GM20431 (cell line): ENCODE measurements around the gene MRPL11.
"Not testable (repeated sequence)": the region's sequence is repeated elsewhere in the genome, so short reads cannot be mapped to it uniquely, and the experiment has no call there.

Experiments used
- in situ Hi-C: fragments of 300-500 bp; cut with MseI, MboI; formaldehyde crosslinking; loops from one replicate; pipeline ENCODE4 v1.15.0; 2020; ENCODE audit warnings: low sequenced_read_pairs; ENCODE audit not compliant: unreplicated experiment

MRPL11 gene

GRCh38 chr11:66467756-66468155 is 29.1 kb upstream of the MRPL11 start:
- in situ Hi-C loops = no loop called here

GRCh38 chr11:66467034-66467659 is 28.5 kb upstream of the MRPL11 start:
- in situ Hi-C loops = no loop called here

GRCh38 chr11:66466225-66467033 is 27.8 kb upstream of the MRPL11 start, which contains the start of gene PELI3:
Gene PELI3 (plus strand): TSS chr11:66466905. CDS start chr11:66468129, 1,224 bp downstream.
- in situ Hi-C loops = no loop called here

GRCh38 chr11:66465373-66466224 is 27.0 kb upstream of the MRPL11 start:
- in situ Hi-C loops = no loop called here

GRCh38 chr11:66464916-66465315 is 26.3 kb upstream of the MRPL11 start:
- in situ Hi-C loops = no loop called here

- in situ Hi-C loops = not testable (repeated sequence)
These were observed 25.5 kb upstream of the MRPL11 start for GRCh38 chr11:66464116-66464515.

- in situ Hi-C loops = no loop called here
These were observed 24.3 kb upstream of the MRPL11 start for GRCh38 chr11:66462911-66463310.

- in situ Hi-C loops = no loop called here
These were observed 23.4 kb upstream of the MRPL11 start for GRCh38 chr11:66462010-66462409.

GRCh38 chr11:66459138-66459778 is 20.6 kb upstream of the MRPL11 start:
- in situ Hi-C loops = no loop called here

GRCh38 chr11:66457826-66458225 is 19.2 kb upstream of the MRPL11 start:
- in situ Hi-C loops = no loop called here

GRCh38 chr11:66454828-66455227 is 16.2 kb upstream of the MRPL11 start:
- in situ Hi-C loops = no loop called here

GRCh38 chr11:66454247-66454646 is 15.6 kb upstream of the MRPL11 start:
- in situ Hi-C loops = no loop called here

GRCh38 chr11:66451663-66452062 is 13.0 kb upstream of the MRPL11 start:
- in situ Hi-C loops = no loop called here

GRCh38 chr11:66450560-66450959 is 11.9 kb upstream of the MRPL11 start:
- in situ Hi-C loops = no loop called here

- in situ Hi-C loops = no loop called here
These were observed 9.9 kb upstream of the MRPL11 start for GRCh38 chr11:66448523-66448922.

- in situ Hi-C loops = no loop called here
These were observed 8.4 kb upstream of the MRPL11 start for GRCh38 chr11:66447012-66447411.

- in situ Hi-C loops = no loop called here
These were observed 5.0 kb upstream of the MRPL11 start for GRCh38 chr11:66443602-66444001.

- in situ Hi-C loops = not testable (repeated sequence)
These were observed 2.3 kb upstream of the MRPL11 start for GRCh38 chr11:66440940-66441282.

GRCh38 chr11:66440101-66440939 is 1.7 kb upstream of the MRPL11 start:
- in situ Hi-C loops = not testable (repeated sequence)
